GM18951 (cell line): ENCODE measurements around the gene DEPDC5.

Source experiments
- POLR2A ChIP-seq: IDR thresholded peaks from 4 replicates; pipeline ENCODE4 v1.6.1; 2011; ENCODE audit warnings: mild to moderate bottlenecking; ENCODE audit not compliant: insufficient read length, insufficient read depth; ENCODE audit errors: extremely low read depth
- in situ Hi-C: fragments of 300-500 bp; cut with MboI; formaldehyde crosslinking; loops from one replicate; pipeline ENCODE4 v1.12.0; 2022; ENCODE audit warnings: low sequenced_read_pairs, mixed read lengths, inconsistent platforms; ENCODE audit not compliant: unreplicated experiment

DEPDC5 gene

GRCh38 chr22:31954535-31955523 is 201.0 kb downstream of the DEPDC5 start:
- no peak for TF ChIP-seq POLR2A
- in situ Hi-C loops, result loop anchor here (10.0 kb wide), 1 partner anchor 290 kb away; the partner anchor contains the start of gene PISD

- no peak for TF ChIP-seq POLR2A
- in situ Hi-C loops, result loop anchor here (10.0 kb wide), 1 partner anchor 292 kb away; the partner anchor contains the start of gene PISD
Measured at GRCh38 chr22:31956360-31956759, 202.5 kb downstream of the DEPDC5 start.
